Vagina (tissue), 2 donors: ENCODE results near the gene TEKTIP1. TPM values are rescaled to one million over a fixed set of nuclear protein-coding genes. Genes with fewer than 3 reads are reported as not detected.
"Not testable (repeated sequence)": the region's sequence is repeated elsewhere in the genome, so short reads cannot be mapped to it uniquely, and the experiment has no call there.

Source experiments
- DNase-seq, 2 donors: peaks; one replicate each; pipeline ENCODE4 v3.0.0-alpha.2; 2017; ENCODE audit errors: extremely low spot score in 2 of 2
- H3K27ac ChIP-seq: fragments of 200-600 bp; sonication (generic); one replicate; pipeline ENCODE4 v1.5.1; 2019
- H3K27me3 ChIP-seq: fragments of 200-600 bp; sonication (generic); one replicate; pipeline ENCODE4 v1.5.1; 2019
- H3K36me3 ChIP-seq, 2 donors: fragments of 200-600 bp; sonication (generic); one replicate each; pipeline ENCODE4 v1.5.1; 2017 to 2019
- H3K4me1 ChIP-seq: fragments of 200-600 bp; sonication (generic); one replicate; pipeline ENCODE4 v1.5.1; 2019
- H3K4me3 ChIP-seq, 2 donors: fragments of 200-600 bp; sonication (generic); 1 replicate in 1 of 2; 2 replicates in 1 of 2; pipeline ENCODE4 v1.5.1; 2016 to 2019
- H3K9me3 ChIP-seq: fragments of 200-600 bp; sonication (generic); one replicate; pipeline ENCODE4 v1.5.1; 2019
- POLR2A ChIP-seq, 2 donors: fragments of 450-650 bp; IDR thresholded peaks; one replicate each; pipeline ENCODE4 v1.6.1; 2017; ENCODE audit warnings: antibody characterized with exemption in 2 of 2, mild to moderate bottlenecking in 2 of 2, moderate library complexity in 2 of 2
- POLR2AphosphoS5 ChIP-seq, 2 donors: sonication (generic); formaldehyde crosslinking; IDR thresholded peaks; one replicate each; pipeline ENCODE4 v1.9.0; 2017; ENCODE audit warnings: antibody characterized with exemption in 2 of 2, mild to moderate bottlenecking in 2 of 2, low read depth in 1 of 2; ENCODE audit not compliant: insufficient read depth in 1 of 2
- intact Hi-C: fragments of 100-400 bp; cut with DNase I; formaldehyde crosslinking; loops from one replicate; pipeline ENCODE4 v1.15.1; 2023
- total RNA-seq: library from RNA; depleted of rRNA; stranded (reverse); fragments of >200 nt; gene quantifications from one replicate; pipeline ENCODE4 v1.2.3, GENCODE V29; 2016
- TF ChIP-seq, protein P1 (sequence below), 3 experiments: fragments of 450-650 bp in 2 of 3; fragments of 200-600 bp in 1 of 3; sonication (generic) in 1 of 3; IDR thresholded peaks; one replicate each; pipeline ENCODE4 v1.5.1; 2017 to 2019; ENCODE audit warnings: antibody characterized with exemption in 3 of 3, mild to moderate bottlenecking in 2 of 3, moderate library complexity in 2 of 3

Gene TEKTIP1
- total RNA-seq, 1 donor from 2014 or later: not detected

DNA sequence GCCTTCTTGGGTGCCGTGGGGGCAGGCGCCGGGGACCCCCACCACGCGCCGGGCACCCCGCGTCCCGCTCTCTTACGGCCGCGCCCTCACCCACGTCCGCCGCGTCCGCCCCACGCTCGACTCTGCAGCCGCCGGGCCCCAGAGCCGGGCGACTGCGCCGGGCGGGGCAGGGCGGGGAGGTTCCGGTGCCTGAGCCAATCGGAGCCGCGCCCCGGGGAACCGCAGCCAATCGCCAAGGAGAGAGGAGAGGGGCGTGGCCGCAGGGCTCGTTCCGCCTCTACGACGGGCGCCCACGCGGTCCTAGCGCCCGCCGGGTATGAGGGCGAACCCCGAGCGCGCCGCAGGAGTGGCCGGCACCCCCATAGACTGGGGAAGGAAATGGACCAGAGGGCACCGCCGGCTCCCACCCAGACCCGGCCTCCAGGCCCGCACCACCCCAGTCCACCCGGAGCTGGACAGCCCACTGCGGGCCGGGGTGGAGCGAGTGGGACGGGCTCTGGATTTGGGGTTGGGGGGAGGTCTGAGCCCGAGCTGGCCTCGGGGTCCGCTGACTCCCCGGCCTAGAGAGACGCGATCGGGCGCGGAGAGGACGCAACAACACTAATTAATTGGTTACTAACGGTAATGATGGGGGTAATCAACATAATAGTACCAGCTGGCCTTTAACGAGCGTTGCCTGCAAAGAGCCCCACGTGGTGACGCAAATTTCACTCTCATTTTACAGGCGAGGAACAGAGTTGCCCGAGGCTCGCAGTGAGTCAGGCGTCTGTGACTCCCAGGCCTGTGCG lies 18.7 kb downstream of the TEKTIP1 start, which contains the start of gene MFSD12:
MFSD12 (minus strand) TSS at position 126 of the 788 bp plus-strand sequence. CDS start 183 bp downstream, outside the sequence.
- H3K27ac ChIP-seq: peak within 1 kb of the TSS; percentile 91
- DNase-seq: no peak
- no peaks in the 10 kb centered on the region for H3K36me3 ChIP-seq
- no peaks in the 10 kb centered on the region for H3K27me3 ChIP-seq
- TF ChIP-seq POLR2AphosphoS5 (IDR thresholded peaks at IDR 0.05; ENCODE audit: insufficient read depth in 1 of 2, low read depth in 1 of 2): peak; percentile 48 to 87
- TF ChIP-seq, protein P1, sequence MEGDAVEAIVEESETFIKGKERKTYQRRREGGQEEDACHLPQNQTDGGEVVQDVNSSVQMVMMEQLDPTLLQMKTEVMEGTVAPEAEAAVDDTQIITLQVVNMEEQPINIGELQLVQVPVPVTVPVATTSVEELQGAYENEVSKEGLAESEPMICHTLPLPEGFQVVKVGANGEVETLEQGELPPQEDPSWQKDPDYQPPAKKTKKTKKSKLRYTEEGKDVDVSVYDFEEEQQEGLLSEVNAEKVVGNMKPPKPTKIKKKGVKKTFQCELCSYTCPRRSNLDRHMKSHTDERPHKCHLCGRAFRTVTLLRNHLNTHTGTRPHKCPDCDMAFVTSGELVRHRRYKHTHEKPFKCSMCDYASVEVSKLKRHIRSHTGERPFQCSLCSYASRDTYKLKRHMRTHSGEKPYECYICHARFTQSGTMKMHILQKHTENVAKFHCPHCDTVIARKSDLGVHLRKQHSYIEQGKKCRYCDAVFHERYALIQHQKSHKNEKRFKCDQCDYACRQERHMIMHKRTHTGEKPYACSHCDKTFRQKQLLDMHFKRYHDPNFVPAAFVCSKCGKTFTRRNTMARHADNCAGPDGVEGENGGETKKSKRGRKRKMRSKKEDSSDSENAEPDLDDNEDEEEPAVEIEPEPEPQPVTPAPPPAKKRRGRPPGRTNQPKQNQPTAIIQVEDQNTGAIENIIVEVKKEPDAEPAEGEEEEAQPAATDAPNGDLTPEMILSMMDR (IDR thresholded peaks at IDR 0.05): no peak
- TF ChIP-seq POLR2A (IDR thresholded peaks at IDR 0.05): peak in 1 of 2 donors; percentile 65
- peaks cover 46% of the 10 kb centered on the region for H3K4me1 ChIP-seq
- no peaks in the 10 kb centered on the region for H3K9me3 ChIP-seq
- intact Hi-C loops: no loop called here
- H3K4me3 ChIP-seq: peak within 1 kb of the TSS; percentile 63 to 99

DNA sequence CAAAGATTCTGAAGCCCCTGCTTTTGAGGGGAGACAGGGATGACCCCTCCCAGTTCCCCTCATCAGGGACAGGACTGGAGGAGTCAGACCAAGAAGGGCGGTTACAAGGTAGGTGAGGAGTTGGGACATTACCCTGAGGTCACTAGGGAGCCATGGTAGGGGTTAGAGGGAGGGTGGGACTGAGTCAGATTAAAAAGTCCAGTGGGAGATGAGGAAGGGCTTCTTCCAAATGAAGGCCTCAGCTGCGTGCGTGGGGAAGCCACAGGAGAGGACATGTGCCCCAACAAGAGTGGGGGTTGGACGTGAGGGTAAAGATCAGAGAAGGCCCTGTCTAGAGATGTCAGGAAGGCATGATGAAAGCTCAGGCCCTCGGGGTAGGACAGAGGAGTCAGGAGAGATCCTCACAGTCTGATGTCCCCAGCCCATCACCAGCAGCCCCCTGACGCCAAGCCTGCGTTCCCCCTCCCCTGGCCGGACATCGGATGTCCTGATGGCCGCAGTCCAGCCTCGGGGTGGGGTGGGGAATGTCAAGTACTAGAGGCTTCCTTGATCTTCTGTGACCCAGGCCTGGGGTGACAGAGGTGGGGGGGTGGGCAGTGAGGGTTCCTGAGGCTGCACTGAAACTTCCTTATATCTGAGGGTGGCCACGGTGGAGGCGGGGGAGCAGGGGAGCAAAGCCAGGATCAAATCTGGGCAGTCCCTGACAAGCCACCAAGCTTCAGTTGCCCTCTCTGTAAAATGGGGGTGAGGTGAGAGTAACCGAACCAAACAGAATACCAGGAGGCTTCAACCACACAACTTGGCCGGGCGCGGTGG lies 24.9 kb downstream of the TEKTIP1 start:
- Histone ChIP-seq H3K27ac (no peak overlapping the region), H3K27me3 (no peaks in the 10 kb centered on the region), H3K9me3 (no peaks in the 10 kb centered on the region), H3K36me3 (no peaks in the 10 kb centered on the region), H3K4me1 (no peaks in the 10 kb centered on the region), H3K4me3 (no peak overlapping the region)
- intact Hi-C loops: no loop called here
- DNase-seq: no peak
- TF ChIP-seq, protein P1 (IDR thresholded peaks at IDR 0.05): no peak
- TF ChIP-seq POLR2AphosphoS5 (IDR thresholded peaks at IDR 0.05; ENCODE audit: insufficient read depth in 1 of 2, low read depth in 1 of 2) (no peak), POLR2A (IDR thresholded peaks at IDR 0.05) (no peak)

DNA sequence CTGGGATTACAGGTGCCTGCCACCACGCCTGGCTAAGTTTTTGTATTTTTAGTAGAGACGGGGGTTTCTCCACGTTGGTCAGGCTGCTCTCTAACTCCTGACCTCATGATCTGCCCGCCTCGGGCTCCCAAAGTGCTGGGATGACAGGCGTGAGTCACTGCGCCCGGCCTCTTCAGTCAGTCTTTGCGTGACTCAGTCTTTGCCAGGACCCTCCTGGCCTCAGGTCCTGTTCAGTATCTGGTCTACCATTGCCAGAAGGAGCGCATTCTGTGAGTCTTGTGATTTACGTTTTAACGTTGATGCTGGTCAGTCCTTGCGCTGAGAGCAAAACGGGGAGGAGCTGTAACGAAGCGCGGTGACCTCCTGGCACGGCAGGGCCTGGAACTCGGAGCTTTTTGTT lies 26.2 kb downstream of the TEKTIP1 start:
- Histone ChIP-seq H3K27ac (no peak overlapping the region), H3K4me3 (no peak overlapping the region), H3K9me3 (no peaks in the 10 kb centered on the region), H3K27me3 (no peaks in the 10 kb centered on the region), H3K36me3 (no peaks in the 10 kb centered on the region), H3K4me1 (no peaks in the 10 kb centered on the region)
- TF ChIP-seq POLR2AphosphoS5 (IDR thresholded peaks at IDR 0.05; ENCODE audit: insufficient read depth in 1 of 2, low read depth in 1 of 2) (no peak), POLR2A (IDR thresholded peaks at IDR 0.05) (no peak)
- TF ChIP-seq, protein P1 (IDR thresholded peaks at IDR 0.05): no peak
- no peak for DNase-seq
- intact Hi-C loops: no loop called here

DNA sequence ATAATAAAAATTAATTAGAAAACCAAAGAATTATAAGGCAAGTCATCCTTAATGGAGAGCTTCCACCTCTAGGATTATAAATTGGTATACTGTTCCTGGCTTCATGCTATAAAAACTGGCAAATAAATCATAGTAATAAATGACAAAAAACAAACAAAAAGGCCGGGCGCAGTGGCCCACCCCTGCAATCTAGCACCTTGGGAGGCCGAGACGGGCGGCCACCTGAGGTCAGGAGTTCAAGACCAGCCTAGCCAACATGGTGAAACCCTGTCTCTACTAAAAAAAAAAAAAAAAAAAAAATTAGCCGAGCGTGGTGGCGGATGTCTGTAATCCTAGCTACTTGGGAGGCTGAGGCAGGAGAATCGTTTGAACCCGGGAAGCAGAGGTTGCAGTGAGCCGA lies 31.1 kb downstream of the TEKTIP1 start:
- H3K9me3 ChIP-seq, H3K36me3 ChIP-seq, H3K4me3 ChIP-seq, H3K27me3 ChIP-seq, DNase-seq, H3K27ac ChIP-seq, intact Hi-C loops: not testable (repeated sequence)
- peaks cover 22% of the 10 kb centered on the region for H3K4me1 ChIP-seq

DNA sequence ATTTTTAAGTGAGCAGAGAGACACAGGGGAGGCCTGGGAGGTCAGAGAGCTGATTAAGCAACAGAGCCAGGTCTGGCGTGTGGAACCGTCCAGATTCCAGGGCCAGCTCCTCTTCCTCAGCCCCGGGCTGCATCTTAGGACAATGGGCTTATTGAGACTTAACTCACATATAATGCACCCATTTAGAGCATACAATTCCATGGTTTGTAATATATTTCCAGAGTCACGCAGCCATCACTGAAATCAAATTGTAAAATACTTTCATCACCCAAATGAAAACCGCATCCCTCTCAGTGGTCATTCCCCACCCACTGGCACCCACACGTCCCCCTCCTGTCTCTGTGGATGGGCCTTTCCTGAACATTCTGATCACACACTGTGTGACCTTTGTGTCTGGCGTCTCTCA lies 31.6 kb downstream of the TEKTIP1 start:
- Histone ChIP-seq H3K4me1 (peaks cover 22% of the 10 kb centered on the region), H3K9me3 (no peaks in the 10 kb centered on the region), H3K27me3 (no peaks in the 10 kb centered on the region), H3K36me3 (no peaks in the 10 kb centered on the region), H3K27ac (no peak overlapping the region), H3K4me3 (no peak overlapping the region)
- no peak for DNase-seq
- intact Hi-C loops: no loop called here
- TF ChIP-seq, protein P1 (IDR thresholded peaks at IDR 0.05): no peak
- TF ChIP-seq POLR2AphosphoS5 (IDR thresholded peaks at IDR 0.05; ENCODE audit: insufficient read depth in 1 of 2, low read depth in 1 of 2): no peak
- no peak for TF ChIP-seq POLR2A (IDR thresholded peaks at IDR 0.05)
